ENCODE measurements around the gene BACH2.
"Not testable (repeated sequence)": the region's sequence is repeated elsewhere in the genome, so short reads cannot be mapped to it uniquely, and the experiment has no call there.

Gene BACH2

GRCh38 chr6:90086517-90086916 is 210.1 kb downstream of the BACH2 start:
- no peak for DNase-seq
- intact Hi-C loops (cut with DNase I) = no loop called here

- no peak for DNase-seq
- intact Hi-C loops (cut with DNase I) = no loop called here
These were observed 212.8 kb downstream of the BACH2 start for GRCh38 chr6:90083891-90084290.

DNA sequence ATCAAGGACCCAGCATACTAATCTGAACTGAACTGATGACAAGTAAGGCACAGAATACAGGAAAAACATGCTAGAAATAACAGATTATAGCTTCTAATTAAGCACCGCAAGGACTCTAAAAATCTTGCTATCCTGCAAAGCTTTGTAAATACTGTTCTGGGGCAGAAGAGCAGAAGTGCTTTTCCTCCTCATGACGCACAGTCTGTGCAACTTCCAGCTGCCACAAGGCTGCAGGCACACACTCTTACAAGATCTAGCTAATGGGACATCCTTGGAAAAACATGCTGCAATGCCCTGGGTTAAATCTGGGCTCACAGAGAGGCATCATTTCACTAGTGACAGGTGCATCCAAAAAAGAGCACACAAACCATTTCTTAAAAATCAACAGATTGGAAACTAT is 213.8 kb downstream of the BACH2 start:
- peak in 1 of 10 donors; percentile 24 for DNase-seq
- intact Hi-C loops (cut with DNase I) = no loop called here

GRCh38 chr6:90080876-90081481 is 215.7 kb downstream of the BACH2 start:
- no peak for DNase-seq
- intact Hi-C loops (cut with DNase I) = no loop called here

DNA sequence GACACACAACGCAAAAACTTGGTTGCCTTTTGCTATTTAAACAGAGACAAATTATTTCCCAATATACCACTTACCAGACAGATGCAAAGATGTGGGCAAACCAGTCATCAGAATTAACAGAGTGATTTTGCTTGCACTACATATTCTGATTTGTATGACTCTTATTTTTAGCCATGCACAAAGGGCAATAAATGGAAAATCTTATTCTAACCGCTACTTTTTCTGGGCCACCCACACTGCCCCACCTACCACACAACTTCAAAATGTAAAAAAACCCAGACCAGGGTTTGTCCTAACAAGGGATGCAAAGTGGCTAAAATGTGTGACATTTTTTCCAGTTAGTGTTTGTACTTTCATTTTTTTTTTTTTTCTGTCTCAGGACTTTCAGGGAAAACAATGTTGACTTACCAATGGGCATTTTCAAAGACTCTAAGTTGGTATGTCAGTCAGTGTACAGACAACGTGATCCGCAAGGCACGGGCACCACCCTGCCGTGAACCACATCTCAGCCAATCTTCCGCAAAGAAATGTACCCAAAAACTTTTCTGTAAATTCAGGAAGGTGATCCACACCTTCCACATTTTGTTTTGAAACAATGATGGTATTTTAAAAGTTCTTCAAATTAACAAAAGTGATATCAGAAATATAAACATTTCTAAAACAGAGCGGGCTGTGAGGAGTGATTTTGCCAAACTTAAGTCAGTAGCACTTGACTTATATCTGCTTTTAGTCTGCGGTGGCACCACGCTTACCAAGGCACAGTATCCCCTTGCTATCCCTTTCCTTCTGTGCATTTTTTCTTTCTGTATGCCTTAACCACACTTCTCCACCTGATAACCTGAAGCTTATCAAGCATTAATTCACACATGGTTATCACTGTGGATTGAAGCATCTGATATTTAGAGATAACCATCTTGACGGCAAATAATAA is 216.8 kb downstream of the BACH2 start:
- DNase-seq = no peak
- intact Hi-C loops (cut with DNase I) = loop anchor here (10.0 kb wide), 1 partner anchor 405 kb away; no protein-coding TSS in a partner anchor

- intact Hi-C loops (cut with DNase I) = loop anchor here (10.0 kb wide), 1 partner anchor 406 kb away; no protein-coding TSS in a partner anchor
- no peak for DNase-seq
These were observed 217.9 kb downstream of the BACH2 start for GRCh38 chr6:90078513-90079289.

- no peak for DNase-seq
- intact Hi-C loops (cut with DNase I) = loop anchor here (10.0 kb wide), 1 partner anchor 408 kb away; no protein-coding TSS in a partner anchor
These were observed 219.9 kb downstream of the BACH2 start for GRCh38 chr6:90076511-90077415.

DNA sequence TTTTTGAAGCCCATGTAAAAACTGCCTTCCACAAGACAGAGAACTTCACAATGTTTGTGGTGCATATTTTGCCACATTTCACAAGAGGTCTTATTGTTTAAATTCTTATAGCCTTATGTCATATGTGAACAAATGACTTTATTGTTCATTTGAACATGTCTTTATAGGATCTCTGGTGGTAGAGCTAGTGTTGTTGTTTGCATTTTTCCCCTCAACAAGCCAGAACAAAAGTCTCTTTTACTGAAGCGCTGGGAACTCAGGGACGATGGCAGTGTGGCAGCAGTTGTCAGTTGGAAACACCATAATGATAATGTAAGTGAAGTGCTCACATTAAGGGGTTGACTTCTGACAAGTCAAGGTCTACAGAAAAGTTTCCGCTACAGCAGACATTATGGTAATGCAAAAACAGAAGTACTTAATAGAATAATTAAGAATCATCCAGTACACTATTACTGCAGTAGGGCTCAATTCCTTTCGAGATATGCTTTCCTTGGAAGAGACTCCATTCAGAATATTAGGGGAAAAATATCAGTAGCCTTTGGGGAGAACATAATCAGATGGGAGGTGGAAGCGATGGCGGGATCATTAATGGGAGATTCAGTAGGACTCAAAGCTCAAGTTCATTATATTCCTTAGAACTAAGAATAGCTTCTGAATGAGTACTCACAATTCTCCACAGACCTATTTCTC is 222.3 kb downstream of the BACH2 start:
- intact Hi-C loops (cut with DNase I) = loop anchor here (5.0 to 10.0 kb wide), 3 partner anchors 87 to 410 kb away; no protein-coding TSS in a partner anchor
- DNase-seq = peak in 1 of 10 donors; percentile 40

DNA sequence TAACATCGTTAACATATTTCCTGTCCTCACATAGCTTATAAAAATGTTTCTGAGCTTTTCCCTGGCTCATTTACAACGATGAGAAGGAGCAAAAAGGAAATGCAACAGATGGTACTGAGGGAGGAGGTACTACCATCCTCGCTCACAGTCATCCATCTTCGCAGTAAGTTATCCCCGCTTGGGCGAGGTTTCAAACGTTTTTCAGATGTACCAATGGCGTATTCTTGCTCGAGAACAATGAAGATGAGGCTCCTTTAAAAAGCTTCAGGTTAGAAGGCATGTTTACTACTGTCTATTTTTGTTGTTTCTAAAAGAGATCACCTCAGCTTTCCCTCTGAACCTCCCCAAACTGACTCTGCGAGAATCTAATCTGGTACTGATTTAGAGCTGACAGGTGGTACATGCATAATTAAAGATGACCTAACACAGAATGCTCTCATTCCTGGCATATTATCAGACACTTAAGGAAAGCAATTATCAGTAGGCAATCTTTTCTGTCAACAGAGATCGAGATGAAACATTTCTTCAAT is 223.6 kb downstream of the BACH2 start:
- intact Hi-C loops (cut with DNase I) = loop anchor here (5.0 to 10.0 kb wide), 3 partner anchors 86 to 412 kb away; no protein-coding TSS in a partner anchor
- no peak for DNase-seq

DNA sequence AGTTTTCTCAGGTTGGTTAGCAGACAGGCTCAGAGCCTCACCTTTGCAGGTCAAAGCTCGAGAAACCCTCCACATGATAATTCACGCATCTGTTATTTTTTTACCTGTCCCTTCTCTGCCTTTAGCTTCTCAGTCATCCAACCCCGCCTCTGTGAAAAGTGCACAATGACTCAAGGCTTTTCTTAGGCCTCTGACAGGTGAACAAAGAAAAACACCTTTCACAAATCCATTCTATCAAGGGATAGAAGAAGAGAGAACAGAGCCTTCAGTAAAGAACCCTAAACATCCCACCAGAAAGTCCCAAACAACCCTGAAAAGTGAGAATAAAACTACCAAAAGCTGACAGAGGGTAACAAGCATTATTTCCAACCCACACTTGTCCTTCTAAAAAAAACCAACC is 224.1 kb downstream of the BACH2 start:
- intact Hi-C loops (cut with DNase I) = loop anchor here (5.0 to 10.0 kb wide), 3 partner anchors 85 to 412 kb away; no protein-coding TSS in a partner anchor
- DNase-seq = no peak

DNA sequence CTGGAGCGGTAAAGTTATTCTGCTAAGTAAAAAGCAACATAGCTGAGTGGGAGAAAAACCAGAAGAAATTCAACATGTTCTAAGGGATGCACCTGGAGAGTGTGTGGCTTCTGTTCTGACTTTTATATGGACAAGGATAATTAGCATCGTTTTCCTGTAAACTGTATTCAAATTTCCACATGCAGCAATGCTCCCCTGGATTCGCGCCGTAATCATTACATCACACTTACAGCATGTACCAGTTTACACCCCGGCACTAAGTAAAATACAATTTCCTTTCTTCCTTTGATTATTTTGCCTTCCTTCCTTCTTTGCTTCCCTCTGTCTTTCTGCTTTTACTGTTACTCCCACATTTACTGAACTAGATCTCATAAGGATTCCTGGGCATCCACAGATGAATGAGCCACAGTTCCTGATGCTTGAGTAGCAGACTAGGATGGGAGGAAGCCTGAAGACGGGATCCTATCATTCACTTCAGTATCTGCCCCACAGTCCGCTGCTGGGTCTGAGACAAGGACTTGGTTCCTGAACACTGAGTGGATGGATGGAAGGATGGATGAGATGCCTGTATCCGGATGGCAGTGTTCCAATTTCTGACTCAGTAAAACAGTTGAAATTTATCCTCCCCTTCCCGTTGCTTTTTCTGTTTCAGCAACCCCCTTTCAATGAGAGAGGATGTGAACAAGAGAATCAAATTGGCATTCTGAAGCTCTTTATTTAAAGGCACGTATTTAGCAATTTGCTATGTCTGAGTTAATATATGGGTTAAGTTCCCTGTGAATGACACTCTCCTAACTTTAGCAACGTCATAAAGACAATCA is 227.7 kb downstream of the BACH2 start:
- DNase-seq = no peak
- intact Hi-C loops (cut with DNase I) = no loop called here

DNA sequence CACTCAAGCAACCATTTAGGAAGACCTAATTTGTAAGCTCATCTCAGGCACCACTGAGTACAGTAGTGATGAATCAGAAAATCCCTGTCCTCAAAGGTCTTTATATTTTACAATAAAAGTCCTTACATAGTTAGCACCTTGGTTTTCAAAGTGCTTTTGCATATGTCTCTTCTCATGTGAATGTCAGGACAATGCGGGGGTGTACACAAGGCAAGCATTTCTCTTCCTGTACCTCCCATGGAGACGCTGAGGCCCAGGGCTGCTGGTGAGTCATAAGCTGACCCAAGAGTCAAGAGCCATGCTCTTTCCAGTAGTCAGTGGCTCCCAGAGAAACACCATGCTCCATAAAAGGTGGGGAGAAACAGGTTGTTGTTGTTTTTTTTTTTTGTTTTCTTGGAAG is 228.4 kb downstream of the BACH2 start:
- intact Hi-C loops (cut with DNase I) = no loop called here
- peak in 1 of 10 donors; percentile 45 for DNase-seq

DNA sequence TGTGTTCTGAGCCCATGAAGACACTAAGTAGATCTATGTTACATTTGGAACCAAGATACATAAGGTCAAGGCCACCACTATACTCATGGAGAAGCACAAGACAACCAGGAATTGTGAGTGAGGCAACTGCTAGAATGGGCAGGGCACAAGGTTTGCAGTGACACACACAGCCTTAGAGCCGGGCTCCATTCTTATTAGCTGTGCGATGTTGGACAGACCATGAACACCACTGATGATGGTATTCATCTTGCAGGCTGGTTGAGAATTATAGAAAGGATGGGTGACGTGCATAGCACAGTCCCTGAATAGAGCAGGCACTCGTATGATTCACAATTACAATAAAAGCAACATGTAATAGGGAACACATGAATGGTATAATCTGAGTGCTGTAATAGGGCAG is 229.9 kb downstream of the BACH2 start:
- intact Hi-C loops (cut with DNase I) = no loop called here
- no peak for DNase-seq

DNA sequence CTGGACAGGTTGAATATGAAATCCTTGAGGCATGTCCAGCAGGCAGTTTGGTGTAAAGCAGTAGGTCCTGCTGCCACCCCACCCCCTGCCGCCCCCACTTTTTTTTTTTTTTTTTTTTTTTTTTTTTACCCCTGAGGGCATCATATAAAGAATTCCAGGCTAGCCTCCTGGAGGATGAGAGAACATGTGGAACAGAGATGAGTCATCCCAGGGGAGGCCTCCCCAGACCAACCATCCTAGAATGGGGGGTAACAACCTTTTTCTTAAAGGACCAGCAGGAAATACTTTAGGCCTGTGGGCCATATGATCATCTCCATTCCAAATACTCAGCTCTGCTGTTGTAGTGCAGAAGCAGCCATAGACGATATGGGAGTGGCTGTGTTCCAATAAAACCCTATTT is 231.5 kb downstream of the BACH2 start:
- intact Hi-C loops (cut with DNase I) = no loop called here
- DNase-seq = no peak

DNA sequence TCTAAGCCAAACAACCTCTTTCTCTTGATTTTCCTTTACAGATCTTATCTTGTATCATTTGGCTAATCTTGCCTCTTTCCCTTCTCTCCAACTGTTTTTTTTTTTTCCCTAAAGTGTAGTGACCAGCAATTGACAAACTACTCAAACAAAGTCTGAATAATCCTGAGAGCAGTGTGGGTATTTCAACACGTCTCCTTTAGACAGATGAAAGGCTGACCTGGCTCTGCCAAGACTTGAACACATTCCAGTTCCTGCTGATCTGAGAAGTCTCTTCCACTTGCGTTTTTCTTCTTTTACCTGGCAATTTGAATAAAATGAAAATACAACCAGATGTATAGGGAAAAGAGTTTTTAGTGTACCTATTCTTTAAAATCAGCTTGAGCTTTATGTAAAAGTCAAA is 234.0 kb downstream of the BACH2 start:
- intact Hi-C loops (cut with DNase I) = no loop called here
- DNase-seq = no peak

DNA sequence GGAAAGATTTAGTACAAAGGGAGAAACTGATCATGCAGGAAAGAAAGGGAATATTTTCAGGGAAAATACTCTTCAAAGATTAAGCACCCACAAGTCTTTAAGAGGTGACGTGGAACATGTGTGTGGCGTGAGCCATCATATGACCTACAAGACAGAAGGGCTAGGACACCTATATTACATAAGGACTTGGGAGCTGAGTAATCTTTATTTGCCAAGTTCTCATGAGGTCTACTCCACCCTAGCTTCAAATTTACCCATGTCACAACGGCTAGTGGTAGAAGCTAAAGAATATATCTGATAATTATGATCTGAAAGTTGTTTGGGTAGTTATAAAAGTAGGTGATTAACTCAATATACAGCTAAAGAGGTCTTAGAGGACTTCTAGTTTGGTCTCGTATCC is 234.6 kb downstream of the BACH2 start:
- intact Hi-C loops (cut with DNase I) = no loop called here

DNA sequence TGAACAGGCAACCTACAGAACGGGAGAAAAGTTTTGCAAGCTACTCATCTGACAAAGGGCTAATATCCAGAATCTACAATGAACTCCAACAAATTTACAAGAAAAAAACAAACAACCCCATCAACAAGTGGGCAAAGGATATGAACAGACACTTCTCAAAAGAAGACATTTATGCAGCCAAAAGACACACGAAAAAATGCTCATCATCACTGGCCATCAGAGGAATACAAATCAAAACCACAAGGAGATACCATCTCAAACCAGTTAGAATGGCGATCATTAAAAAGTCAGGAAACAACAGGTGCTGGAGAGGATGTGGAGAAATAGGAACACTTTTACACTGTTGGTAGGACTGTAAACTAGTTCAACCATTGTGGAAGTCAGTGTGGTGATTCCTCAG is 237.5 kb downstream of the BACH2 start:
- DNase-seq; intact Hi-C loops (cut with DNase I): not testable (repeated sequence)

More for the DNA sequence above, 234.6 kb downstream of the BACH2 start:
- DNase-seq = no peak

DNA sequence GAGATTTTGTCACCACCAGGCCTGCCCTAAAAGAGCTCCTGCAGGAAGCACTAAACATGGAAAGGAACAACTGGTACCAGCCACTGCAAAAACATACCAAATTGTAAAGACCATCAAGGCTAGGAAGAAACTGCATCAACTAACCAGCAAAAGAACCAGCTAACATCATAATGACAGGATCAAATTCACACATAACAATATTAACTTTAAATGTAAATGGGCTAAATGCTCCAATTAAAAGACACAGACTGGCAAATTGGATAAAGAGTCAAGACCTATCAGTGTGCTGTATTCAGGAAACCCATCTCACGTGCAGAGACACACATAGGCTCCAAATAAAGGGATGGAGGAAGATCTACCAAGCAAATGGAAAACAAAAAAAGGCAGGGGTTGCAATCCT is 240.7 kb downstream of the BACH2 start:
- DNase-seq; intact Hi-C loops (cut with DNase I): not testable (repeated sequence)
